HL-60/S4 treated with retinoic acid at 250 ng/mL for 4 days and 3 days (cell line): ENCODE measurements around the gene DBNDD1.
"Not testable (repeated sequence)": the region's sequence is repeated elsewhere in the genome, so short reads cannot be mapped to it uniquely, and the experiment has no call there.

Source experiments
- in situ Hi-C: fragments of 300-500 bp; cut with MboI; formaldehyde crosslinking; loops from 2 replicates; pipeline ENCODE4 v1.7.0; 2022; ENCODE audit warnings: low sequenced_read_pairs

Gene DBNDD1

GRCh38 chr16:90012991-90013745 is 6.1 kb downstream of the DBNDD1 start:
- in situ Hi-C loops = no loop called here

- in situ Hi-C loops = no loop called here
These were observed 7.3 kb downstream of the DBNDD1 start for GRCh38 chr16:90011908-90012501.

- in situ Hi-C loops = no loop called here
These were observed 7.8 kb downstream of the DBNDD1 start for GRCh38 chr16:90011508-90011819.

GRCh38 chr16:90010676-90011507 is 8.4 kb downstream of the DBNDD1 start:
- in situ Hi-C loops = no loop called here

GRCh38 chr16:90009172-90009899 is 9.9 kb downstream of the DBNDD1 start:
- in situ Hi-C loops = no loop called here

- in situ Hi-C loops = no loop called here
These were observed 10.5 kb downstream of the DBNDD1 start for GRCh38 chr16:90008708-90009145.

GRCh38 chr16:90007635-90008234 is 11.5 kb downstream of the DBNDD1 start:
- in situ Hi-C loops = not testable (repeated sequence)

- in situ Hi-C loops = no loop called here
These were observed 12.2 kb downstream of the DBNDD1 start for GRCh38 chr16:90007015-90007414.

- in situ Hi-C loops = no loop called here
These were observed 13.1 kb downstream of the DBNDD1 start for GRCh38 chr16:90005956-90006663.

- in situ Hi-C loops = no loop called here
These were observed 14.7 kb downstream of the DBNDD1 start for GRCh38 chr16:90004577-90004976.

- in situ Hi-C loops = no loop called here
These were observed 16.5 kb downstream of the DBNDD1 start for GRCh38 chr16:90002759-90003158.

- in situ Hi-C loops = no loop called here
These were observed 17.3 kb downstream of the DBNDD1 start for GRCh38 chr16:90001761-90002503.

- in situ Hi-C loops = no loop called here
These were observed 18.4 kb downstream of the DBNDD1 start for GRCh38 chr16:90000733-90001427.

- in situ Hi-C loops = no loop called here
These were observed 19.3 kb downstream of the DBNDD1 start for GRCh38 chr16:89999831-90000574.

GRCh38 chr16:89996178-89996489 is 23.1 kb downstream of the DBNDD1 start:
- in situ Hi-C loops = no loop called here

- in situ Hi-C loops = not testable (repeated sequence)
These were observed 23.6 kb downstream of the DBNDD1 start for GRCh38 chr16:89995475-89996177.

GRCh38 chr16:89994721-89995474 is 24.4 kb downstream of the DBNDD1 start:
- in situ Hi-C loops = not testable (repeated sequence)
